ENCODE measurements around the gene IRF9. TPM values are rescaled to one million over a fixed set of nuclear protein-coding genes. Genes with fewer than 3 reads are reported as not detected.

Gene IRF9
- total RNA-seq, 1 donor from 2014 or later = 133 TPM

DNA sequence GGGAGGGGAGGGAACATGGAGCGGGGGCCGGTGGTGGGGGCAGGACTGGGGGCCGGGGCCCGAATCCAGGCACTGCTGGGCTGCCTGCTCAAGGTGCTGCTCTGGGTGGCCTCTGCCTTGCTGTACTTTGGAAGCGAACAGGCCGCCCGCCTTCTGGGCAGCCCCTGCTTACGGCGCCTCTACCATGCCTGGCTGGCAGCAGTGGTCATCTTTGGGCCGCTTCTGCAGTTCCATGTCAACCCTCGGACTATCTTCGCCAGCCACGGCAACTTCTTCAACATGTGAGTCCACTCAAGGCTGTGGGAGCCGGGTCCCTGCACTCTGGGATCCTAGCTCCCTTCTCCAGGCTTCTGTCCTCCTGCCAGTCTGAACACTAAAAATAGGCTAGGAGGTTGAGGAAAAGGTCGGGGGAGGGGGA is 29.5 kb upstream of the IRF9 start:
- no peak for DNase-seq (ENCODE audit: low spot score)

- no peak for DNase-seq (ENCODE audit: low spot score)
Measured at GRCh38 chr14:24132061-24132685, 28.9 kb upstream of the IRF9 start.

GRCh38 chr14:24132976-24133375 is 28.1 kb upstream of the IRF9 start:
- no peak for DNase-seq (ENCODE audit: low spot score)

DNA sequence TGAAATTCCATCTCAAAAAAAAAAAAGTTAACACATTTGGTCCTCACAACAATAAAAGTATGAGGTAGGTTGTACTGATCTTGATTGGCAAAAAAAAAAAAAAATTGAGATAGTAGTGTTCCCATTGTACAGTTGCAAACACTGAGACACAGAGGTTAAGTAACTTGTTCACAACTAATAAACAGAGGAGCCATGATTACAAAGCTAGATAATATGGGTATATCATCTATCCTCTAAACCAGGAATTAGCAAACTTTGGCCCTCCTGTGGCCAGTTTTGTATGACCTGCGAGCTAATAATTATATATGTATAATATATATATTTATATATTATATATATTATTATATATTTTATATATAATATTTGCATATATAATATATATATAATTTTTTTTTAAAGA is 27.3 kb upstream of the IRF9 start:
- no peak for DNase-seq (ENCODE audit: low spot score)

GRCh38 chr14:24135584-24135833 is 25.6 kb upstream of the IRF9 start:
- no peak for DNase-seq (ENCODE audit: low spot score)

GRCh38 chr14:24135834-24136683 is 25.0 kb upstream of the IRF9 start, which contains the start of gene PSME1:
TSS of gene PSME1 (plus strand) at chr14:24136194. CDS start at chr14:24136263, 69 bp downstream.
- DNase-seq (ENCODE audit: low spot score) = peak; percentile 91

- no peak for DNase-seq (ENCODE audit: low spot score)
Measured at GRCh38 chr14:24136684-24137528, 24.2 kb upstream of the IRF9 start.

DNA sequence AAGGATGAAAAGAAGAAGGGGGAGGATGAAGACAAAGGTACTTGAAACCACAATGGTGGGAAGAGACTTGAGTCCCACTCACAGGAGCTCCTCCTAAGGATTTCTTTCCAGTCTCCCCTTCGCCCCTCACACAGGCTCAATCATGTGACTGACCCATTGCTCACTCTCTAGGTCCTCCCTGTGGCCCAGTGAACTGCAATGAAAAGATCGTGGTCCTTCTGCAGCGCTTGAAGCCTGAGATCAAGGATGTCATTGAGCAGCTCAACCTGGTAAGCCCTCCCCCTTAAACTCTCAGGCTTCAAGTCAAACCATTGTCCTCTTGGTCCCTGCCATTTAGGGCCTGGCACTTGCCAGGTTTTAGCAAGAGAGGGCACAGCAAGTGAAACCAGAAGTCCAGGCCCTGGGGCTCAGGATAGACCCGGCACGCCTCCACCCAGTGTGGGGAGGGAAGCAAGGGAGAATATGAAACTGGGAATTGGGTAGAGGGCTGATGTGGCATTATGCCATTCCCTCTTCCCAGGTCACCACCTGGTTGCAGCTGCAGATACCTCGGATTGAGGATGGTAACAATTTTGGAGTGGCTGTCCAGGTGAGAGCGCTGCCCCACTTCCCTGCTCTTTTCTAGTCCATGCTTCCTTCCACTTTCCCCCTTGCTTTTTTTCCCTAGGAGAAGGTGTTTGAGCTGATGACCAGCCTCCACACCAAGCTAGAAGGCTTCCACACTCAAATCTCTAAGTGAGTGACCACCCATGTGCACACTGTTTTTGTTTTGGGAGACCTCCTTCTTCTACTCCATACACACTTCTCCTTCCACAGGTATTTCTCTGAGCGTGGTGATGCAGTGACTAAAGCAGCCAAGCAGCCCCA is 23.3 kb upstream of the IRF9 start:
- DNase-seq (ENCODE audit: low spot score) = no peak

DNA sequence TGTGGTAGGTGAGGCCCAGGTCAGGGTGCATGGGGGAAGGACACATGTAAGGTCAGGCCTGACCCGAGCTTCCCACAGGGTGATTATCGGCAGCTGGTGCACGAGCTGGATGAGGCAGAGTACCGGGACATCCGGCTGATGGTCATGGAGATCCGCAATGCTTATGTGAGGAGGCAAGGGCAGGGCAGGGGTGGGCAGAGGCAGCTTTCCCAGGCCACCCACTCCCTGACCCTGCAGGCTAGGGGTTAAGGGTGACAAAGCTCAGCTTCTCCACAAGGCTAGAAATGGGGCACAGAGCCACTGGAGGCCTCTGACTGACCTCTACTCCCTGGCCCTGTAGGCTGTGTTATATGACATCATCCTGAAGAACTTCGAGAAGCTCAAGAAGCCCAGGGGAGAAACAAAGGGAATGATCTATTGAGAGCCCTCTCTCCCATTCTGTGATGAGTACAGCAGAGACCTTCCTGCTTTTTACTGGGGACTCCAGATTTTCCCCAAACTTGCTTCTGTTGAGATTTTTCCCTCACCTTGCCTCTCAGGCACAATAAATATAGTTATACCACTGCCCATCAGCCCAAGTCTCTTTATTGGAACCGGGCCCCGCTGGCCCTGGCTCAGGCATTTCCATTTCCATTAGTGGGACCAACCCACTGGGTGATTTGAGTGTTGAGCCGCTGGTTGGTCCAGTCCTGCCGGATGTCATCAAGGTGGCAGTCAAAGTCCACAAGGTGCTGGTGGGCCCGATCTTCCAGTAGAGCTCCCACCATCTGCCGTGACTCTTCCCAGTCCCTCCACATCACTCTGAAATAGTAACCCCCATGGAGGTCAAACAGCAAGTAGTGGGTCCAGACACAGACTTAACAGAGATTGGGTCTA is 22.4 kb upstream of the IRF9 start:
- no peak for DNase-seq (ENCODE audit: low spot score)

GRCh38 chr14:24139272-24139934 is 21.7 kb upstream of the IRF9 start:
- no peak for DNase-seq (ENCODE audit: low spot score)

- peak; percentile 100 for DNase-seq (ENCODE audit: low spot score)
Measured at GRCh38 chr14:24141097-24141880, 19.8 kb upstream of the IRF9 start, which contains the start of gene EMC9. TSS of gene EMC9 (minus strand) at chr14:24141591. CDS start at chr14:24141304, 287 bp downstream.

GRCh38 chr14:24143511-24143910 is 17.6 kb upstream of the IRF9 start:
- no peak for DNase-seq (ENCODE audit: low spot score)

- no peak for DNase-seq (ENCODE audit: low spot score)
Measured at GRCh38 chr14:24144451-24144850, 16.6 kb upstream of the IRF9 start.

DNA sequence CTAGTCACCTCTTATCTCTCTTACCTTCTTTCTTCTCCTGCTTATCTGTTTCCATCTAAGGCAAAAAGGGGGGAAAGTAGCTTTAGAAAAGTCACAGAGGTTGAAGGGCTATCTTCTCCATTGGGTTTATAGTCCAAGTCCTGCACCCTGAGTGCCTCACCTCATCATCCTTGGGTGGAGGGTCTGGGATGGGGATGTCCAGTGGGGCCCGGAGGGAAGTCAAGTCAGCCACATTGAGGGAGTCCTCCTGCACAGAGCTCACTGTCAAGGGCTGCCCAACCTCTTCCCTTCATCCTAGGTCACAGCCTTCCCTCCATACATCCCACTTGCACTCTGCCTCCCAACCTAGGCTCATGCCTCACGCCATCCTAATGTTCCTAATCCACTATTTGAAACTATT is 15.8 kb upstream of the IRF9 start:
- DNase-seq (ENCODE audit: low spot score) = no peak

DNA sequence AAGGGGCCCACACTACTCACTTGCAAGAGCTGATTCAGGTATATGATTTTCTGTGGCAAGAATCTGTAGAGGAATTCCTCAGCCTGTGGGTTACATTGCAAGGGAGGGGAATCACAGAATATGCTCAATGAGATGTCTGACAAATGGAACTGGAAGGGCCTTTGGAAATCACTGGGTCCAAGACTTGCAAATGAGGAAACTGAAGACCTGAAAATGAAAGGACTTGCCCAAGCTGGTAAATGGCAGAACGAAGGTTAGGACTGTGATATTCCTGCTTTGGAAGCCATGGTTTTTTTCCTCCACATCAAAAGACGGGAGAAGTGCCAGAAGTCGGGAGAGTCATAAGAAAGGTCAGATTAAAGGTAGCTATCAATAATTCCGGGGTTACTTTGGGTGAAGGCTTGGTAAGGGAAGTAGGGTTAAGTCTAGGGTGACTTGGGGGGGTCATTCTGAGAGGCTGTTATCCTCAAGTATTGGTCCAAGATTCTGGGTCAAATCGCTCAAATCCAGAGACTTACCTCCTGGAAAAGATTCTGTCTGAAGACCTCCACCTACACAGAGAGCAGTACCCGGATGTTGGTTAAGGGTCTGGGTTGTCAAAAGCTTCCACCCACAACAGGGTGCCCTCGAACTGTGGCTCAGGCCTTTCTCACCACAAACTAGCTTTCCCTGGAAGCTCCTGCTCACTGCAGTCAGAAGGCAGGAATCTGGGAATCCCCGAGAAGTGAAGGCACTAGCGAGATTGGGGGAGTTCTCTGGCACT is 15.2 kb upstream of the IRF9 start:
- DNase-seq (ENCODE audit: low spot score) = no peak

- DNase-seq (ENCODE audit: low spot score) = peak; percentile 96
Measured at GRCh38 chr14:24146453-24146977, 14.6 kb upstream of the IRF9 start, which contains the start of gene PSME2. TSS of gene PSME2 (minus strand) at chr14:24146610. CDS start at chr14:24146581, 29 bp downstream.

GRCh38 chr14:24146978-24147760 is 13.9 kb upstream of the IRF9 start, which contains the start of gene RNF31:
TSS of gene RNF31 (plus strand) at chr14:24147498. CDS start at chr14:24147699, 201 bp downstream.
- peak; percentile 99 for DNase-seq (ENCODE audit: low spot score)
